Suppressor macrophage (primary cell): ENCODE data around the gene PPP6R3.

Experiments used
- DNase-seq, 4 experiments: peaks; one replicate each; pipeline ENCODE4 v3.0.0-alpha.2; 2020 to 2022

PPP6R3 gene

DNA sequence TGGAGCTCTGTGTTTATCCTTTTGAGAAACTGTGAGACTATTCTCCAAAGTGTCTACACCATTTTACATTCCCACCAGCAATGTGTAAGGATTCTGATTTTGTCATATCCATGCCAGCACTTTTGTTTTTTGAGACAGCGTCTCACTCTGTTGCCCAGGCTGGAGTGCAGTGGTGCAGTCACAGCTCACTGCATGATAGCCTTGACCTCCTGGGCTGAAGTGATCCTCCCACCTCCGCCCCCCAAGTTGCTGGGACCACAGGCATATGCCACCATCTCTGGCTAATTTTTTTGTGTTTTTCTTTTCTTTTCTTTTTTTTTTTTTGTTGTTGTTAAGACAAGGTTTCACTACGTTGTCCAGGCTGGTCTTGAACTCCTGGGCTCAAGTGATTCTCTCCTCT is 35.3 kb downstream of the PPP6R3 start:
- no peak for DNase-seq

DNA sequence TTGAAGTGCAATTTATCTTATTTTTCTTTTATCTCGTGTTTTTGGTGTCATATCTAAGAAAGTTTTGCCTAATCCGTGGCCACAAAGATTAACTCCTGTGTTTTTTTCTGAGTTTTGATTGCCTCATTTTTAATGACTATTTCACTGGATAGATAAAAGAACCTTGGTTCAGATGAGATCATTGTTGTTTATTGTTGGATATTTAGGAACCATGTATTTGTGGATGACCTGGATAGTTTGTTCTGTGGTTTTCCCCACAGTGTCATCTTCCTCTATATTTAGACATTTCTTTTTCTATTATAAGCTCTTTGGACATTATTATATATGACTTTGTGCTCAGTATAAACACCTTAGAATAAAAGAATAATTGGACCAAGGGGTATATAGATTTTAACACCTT is 37.2 kb downstream of the PPP6R3 start:
- peak in 1 of 4 experiments; percentile 42 for DNase-seq

DNA sequence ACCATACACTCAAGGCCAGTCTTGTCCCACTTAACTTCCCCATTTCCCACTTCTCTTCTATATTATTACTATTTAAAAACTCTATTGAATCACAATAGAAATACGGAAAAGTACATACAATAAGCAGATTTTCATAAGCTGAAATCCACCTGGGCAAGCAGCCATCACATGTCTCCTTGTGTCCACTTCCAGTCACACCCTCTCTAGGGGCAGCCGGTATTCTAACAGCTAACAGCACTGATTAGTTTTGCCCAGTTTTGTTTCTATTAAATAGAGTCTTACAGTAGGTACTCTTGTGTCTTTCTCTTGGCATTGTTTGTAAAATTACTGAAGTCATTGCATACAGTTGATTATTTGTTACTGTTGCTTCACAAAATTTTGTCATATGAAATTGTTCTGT is 37.8 kb downstream of the PPP6R3 start:
- peak; percentile 4 to 39 (median 24) for DNase-seq

DNA sequence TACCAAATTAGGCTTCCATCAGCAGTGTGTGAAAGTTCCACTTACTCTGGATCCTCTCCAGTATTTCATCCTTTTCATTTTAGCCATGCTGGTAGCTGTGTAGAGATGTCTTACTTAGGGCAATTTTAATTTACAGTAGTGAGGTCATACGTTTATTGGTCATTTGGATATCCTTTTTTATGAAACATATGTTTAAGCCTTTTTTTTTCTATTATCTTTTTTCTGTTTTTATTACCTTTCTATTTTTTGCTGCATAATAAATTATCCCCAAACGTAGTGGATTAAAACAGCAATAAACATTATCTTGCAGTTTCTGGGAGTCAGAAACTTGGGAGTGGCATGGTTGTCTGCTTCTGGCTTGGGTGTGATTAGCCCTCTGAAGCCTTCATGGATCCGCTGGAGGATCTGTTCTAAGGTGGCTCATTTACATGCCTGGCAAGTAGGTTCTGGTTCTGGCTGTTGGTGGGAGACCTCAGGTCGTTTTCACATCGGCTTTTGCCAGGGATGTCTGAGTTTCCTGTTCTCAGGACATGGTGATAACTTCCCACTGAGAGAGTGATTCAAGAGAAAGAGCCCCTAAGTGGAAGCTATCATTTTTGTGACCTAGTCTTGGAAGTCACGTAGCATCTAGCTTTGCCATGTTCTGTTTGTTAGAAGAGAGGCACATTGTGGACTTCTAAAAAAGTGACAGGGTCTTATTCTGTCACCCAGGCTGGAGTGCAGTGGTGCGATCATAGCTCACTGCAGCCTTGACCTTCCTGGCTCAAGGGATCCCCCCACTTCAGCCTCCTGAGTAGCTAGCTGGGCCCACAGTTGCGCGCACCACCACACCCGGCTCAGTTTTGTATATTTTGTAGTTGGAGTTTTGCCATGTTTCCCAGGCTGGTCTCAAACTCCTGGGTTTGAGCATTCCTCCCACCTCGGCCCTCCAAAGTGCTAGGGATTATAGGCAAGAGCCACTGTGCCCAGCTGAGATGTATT is 38.6 kb downstream of the PPP6R3 start:
- peak in 1 of 4 experiments; percentile 7 for DNase-seq

DNA sequence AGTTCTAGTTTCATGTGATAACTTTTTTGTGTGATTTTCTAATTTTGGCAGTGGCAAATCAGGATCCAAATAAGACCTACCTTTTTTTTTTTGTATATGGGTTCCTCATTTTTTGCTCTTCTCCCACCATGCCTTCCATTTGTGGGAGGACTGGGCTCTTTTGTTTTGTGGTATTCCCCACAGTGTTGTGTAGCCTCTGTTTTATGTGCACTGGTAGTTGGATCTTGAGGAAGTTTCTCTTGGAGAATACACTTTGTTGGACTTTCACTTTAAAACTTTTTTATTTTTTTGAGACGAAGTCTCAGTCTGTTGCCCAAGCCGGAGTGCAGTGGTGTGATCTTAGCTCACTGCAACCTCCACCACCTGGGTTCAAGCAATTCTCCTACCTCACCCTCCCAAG is 39.7 kb downstream of the PPP6R3 start:
- DNase-seq, result peak in 3 of 4 experiments; percentile 27 to 39 (median 27)

DNA sequence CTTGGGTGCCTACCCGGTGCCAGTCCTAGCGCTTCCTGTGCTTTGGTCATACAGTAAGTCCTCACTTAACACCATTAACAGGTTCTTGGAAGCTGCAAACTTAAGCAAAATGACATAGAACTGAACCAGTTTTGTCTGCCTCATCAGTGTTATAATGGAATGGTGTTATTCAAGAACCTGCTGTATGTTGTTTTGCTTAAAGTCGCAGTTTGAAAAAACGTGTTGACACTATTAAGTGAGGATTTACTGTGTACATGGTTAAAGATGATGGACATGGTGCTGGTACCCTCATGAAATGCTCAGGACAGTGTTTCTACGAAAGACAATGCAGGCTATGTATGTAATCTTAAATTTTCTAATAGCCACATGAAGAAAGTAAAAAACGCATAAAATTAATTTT is 41.3 kb downstream of the PPP6R3 start:
- no peak for DNase-seq

DNA sequence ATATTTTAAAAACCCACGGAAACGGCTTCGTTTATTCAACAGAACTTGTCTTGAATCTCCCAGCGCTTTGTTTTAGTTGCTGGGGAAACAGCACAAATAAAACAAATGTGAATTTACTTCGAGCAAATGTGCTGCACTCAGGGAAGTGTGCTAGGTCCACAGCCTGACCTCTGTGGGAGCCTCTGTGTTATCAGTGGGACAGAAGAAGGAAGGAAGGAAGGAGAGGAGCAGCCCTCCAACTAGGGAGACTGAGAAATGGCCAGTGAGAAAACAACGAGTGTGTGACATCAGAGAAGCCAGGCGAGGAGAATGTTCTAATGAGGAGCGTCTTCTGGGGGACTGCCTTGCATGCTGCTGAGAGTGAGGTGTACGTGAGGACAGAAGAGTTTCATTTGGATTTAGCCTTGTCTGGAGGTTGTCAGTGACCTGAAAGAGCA is 42.7 kb downstream of the PPP6R3 start:
- no peak for DNase-seq

DNA sequence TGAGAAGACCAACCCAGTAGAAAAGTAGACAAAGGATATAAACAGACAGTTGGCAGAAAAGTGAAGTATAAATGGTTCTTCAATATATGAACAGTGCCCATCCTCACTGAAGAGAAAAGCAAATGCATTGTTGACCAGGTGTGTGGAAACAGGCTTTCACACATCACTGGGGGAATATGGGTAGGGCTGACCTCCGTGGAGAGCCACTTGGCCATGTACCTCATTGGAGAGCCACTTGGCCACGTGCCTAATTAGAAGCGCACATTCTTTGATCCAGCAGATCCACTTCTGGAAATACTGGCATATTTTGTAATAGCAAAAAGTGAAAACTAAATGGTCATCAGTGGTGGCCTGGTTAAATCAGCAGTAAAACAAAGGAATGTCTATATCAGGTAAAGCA is 43.2 kb downstream of the PPP6R3 start:
- no peak for DNase-seq

DNA sequence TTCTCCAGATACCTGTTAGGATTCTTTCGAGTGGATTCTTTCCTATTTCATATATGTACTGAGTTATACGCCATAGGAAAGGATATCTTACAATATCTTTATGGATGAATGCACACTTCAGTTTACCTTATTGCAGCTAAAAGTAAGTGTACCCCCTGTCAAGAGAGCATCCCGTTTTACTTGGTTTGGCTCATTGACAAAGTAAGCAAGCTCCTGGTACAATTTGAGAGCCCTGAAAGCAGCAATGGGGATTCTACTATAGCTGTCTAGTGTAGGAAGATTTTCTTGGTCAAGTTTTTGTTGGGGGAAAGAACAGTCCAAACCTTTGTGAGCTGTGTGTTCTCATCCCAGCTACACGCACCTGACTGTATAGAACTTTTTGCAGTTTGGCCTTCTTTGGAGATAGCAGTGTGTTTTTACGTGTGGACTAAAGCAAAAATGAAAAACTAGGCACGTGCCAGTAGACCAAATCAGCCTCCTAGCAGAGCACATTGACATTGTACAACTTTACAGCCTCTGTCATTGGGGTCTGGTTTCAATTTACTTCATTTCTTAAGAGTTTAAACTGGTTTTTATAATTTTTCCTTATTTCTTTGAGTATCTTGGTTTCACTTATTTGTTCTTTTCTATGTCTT is 44.0 kb downstream of the PPP6R3 start:
- no peak for DNase-seq

DNA sequence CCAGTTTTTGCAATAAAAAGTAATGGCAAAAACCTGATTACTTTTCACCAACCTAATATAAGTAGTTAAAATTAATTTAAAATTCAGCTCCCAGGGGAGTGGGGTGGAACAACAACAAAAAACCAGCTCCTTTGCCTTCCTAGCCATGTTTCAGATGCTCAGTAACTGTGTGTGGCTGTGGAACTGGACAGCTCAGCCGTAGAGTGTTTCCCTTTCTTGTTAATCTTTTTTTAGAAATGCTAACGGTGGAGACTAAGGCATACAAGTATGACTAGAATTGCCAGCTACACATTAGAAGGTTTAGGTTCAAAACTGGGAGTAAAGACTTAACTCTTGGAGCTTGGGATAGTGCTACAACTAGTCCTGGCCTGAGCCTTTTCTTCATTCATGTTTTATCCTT is 45.0 kb downstream of the PPP6R3 start:
- DNase-seq, result no peak

DNA sequence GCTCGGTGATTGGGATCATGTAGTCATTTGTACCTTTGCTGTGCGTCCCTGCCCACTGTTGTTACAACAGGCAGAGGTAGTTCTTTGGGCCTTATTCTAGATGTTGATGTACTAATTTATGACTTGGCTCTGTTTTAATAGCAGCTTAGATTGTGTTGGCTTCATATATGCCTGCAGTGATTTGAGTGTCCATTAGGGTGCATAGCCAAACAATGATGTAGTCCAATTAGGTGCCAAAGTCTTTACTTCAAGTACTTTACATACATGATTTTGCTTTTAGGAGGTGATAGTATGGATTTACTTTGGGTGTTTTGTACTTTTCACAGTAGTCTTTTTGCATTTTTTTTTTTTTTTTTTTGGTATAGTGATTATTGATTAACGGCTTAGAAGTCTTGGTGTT is 46.4 kb downstream of the PPP6R3 start:
- DNase-seq, result no peak

DNA sequence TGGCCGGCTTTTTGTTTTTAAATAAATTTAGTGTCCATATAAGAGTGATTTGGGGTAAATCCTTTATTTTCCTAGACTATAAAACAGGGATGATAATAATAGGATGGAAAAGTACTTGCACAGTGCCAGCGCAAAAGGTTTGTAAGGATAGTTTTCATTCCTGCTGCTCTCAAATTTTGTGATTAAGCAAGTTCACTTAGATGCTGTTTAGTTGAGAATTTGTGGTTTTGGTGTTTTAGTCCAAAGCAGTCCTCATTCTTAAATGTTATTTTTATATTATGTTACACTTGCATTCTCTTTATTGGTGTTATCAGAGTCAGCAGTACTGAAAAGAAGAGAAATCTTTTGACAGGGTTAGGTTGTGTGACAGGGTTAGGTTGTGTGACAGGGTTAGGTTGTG is 47.9 kb downstream of the PPP6R3 start:
- DNase-seq, result no peak

DNA sequence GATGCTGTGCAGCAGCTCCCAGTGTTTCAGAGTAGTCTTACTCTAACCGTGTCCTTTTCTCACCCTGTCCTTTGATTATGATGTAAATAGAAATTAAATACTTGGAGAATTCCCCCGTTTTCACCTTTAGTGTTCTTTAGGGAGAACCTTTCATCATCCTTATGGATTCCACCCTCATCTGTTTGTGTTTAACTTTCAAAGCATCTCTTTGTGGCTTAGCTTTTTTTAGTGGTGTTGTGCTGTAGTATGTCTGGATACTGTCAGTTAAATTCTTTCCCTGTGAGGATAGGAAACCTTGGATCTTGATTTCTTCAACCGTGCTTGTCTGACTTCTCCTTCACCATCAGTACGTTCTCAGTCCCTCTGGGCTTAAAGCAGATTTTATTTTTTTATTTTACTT is 48.5 kb downstream of the PPP6R3 start:
- no peak for DNase-seq

DNA sequence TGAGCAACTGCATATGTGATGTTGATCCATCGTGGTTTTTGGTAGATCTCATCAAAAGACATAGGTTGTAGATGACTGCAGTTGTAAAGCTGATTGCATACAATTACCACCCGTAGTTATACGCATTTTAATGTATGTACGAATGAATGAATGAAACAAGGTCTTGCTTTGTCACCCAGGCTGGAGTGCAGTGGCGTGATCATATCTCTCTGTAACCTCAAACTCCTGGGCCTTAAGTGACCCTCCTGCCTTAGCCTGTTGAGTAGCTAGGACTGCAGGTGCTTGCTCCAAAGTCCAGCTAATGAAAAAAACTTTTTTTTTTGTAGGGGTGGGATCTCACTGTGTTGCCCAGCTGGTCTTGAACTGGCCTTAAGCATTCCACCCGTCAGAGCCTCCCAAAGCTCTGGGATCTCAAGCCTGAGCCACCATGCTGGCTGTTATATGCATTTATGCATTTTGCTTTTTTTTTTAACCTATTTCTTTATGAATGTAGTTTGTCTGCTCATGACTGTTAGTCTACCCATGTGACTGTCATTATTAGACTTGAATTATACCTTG is 53.5 kb downstream of the PPP6R3 start:
- DNase-seq, result no peak

DNA sequence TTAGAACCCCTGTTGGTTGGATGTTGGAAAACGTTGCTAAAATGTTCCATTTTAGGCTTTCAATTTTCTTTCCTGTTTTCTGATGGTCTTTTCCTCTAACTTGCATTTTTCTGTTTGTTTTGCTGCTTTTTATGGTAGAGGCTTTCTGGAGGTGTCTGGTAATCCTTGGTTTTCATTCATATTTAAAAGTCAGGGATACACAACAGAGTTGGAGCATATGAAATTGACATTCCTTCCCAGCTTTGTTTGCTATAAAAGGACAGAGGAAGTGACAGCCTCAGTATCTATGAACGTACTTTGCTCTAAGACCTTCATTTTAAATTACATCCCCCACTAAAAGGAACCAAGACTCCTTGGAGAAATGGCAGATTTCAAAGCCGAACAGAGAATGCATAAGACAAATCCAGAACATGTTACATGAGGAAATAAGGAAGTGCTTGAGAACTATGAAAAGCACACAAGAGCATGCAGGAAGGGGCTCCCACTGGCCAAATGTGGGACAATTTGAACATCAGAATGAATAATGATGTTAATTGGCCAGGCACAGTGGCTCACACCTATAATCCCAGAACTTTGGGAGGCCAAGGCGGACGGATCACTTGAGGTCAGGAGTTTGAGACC is 56.7 kb downstream of the PPP6R3 start:
- peak in 1 of 4 experiments; percentile 10 for DNase-seq

DNA sequence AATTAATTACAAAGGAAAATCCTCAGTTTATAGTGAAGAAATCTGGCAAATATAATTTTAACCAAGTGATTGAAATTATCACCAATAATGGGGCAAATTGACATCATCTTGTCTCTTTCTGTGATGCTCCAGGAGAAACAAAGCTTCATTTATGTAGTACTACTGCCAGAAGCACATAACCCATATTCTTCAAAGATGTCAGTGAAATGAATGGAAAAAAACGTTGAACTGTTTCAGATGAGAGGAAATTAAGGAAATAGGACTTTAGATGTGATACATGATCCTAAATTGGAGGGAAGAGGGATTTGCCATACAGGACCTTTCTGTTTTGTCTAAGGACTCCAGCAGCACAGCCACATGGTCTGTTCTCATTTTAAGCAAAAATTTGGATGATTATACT is 57.6 kb downstream of the PPP6R3 start:
- DNase-seq, result no peak

DNA sequence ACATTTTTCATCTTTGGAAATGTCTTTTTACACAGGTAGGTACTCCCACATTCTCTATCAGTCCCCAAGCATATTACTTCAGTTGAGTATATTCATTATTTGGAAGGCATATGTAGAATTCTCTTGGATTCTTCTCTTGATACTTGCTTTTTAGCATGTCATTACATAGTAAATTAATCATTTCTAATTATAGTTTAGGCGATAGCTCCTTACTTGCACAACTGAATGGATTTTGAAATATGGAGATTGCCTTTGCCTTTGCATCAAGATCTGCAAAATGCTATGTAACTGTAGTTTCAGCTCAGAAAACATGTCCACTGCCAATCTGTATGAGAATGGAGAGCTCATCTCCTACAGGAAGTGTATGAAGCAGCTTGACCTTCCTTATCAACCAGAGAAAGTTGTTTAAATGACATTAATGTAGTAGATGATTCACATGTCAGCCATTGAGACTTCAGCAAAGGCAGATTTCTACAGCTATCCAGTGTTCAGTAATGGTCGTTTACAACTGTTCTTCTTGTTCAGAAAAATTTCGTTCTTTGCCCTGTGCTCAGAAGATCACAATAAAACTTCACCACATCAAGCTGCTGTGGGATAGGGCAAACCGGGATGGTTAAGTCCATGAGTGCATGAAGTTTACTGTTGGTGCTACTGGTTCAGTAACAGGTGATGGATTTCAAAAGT is 61.6 kb downstream of the PPP6R3 start:
- DNase-seq, result no peak

DNA sequence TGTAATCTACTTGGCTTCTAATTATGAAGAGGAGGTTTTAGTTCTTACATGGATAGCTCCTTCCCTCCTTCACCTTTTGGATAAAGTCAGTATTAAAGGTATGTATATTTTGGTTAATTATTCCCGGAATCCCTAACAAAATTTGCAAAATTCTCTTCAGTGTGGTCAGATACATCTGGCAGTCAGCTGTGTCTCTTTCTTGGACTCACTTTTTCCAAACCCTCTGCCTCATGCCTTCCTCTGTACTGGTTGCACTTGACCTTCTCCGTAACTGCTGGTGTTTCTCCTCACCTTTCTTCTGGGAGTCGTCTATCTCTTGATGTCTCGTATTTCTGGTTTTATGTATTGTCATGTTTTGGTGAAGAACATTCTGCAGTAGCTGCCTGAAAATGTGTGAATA is 62.5 kb downstream of the PPP6R3 start:
- DNase-seq, result no peak

DNA sequence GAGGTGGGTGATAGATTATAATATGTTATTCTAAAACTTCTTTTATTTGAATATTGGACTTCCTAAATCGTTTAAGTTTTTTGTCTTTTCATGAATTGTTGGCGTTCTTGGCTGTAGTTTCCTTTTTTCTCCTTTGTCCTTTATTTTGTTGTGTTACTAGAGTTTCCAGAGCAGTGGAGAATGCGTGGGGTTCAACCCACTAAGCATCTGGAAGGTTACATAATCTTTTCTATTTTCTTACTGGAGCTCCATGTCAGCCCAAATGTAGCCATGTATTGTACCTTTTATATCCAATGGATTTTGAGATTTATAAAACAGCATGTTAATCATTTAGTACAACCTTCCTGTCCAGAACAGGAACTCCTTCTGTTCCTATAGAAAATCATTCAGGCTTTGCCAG is 63.2 kb downstream of the PPP6R3 start:
- DNase-seq, result no peak

DNA sequence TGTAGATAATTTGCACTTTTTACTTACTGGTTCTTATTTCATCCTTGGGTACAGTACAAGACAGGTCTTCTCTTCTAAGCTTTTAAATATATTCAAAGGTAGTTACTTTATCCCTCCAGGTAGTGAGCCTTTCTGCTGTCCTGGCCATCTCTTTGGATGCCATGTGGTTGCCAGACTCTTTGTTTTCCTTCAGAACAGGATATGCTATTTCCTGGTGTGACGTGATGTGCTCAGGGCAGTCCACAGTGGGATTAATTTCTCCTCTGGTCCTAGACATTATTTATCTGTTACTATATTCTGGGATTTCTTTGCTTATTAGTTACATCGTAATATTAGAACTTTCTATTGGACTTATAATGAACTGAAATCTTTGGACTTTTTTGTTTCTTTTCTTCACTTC is 63.7 kb downstream of the PPP6R3 start:
- no peak for DNase-seq

DNA sequence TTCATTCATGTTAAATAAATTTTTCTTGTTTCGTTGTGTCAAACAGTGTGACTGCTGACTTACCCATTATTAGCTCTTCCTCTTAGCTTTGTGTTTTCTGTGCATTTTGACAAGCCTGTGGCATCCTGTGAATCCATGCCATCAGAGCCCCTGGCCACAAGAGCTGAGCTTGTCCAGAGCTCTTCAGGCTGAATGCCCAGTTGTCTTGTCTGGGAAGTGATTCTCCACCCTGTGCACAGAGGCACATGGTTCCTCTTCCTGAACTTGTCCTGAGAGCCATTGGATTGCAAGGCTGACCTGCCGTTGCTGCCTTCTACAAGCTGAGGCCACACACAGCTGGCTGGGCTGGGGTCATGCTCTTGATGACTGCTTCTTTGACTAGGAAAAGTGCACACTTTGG is 64.1 kb downstream of the PPP6R3 start:
- peak; percentile 40 to 56 (median 48) for DNase-seq

DNA sequence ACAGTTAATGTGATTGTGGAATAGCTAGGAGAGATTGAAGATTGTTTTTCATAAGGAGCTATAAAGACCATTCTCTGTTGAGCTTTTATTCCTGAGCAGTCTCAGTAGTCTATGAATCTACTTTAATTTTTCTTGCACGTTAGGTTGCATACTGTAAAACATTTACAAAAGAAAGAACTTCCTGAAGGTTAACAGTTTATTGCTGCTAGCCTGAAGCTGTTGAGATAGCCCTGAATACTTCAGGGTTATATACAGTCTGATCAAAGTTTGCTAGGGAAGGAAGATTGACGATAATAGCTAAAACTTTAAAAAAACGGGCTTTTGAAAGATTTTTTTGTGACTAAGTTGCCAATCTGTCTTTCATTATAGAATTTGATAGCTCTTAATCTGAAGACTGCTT is 64.8 kb downstream of the PPP6R3 start:
- no peak for DNase-seq

DNA sequence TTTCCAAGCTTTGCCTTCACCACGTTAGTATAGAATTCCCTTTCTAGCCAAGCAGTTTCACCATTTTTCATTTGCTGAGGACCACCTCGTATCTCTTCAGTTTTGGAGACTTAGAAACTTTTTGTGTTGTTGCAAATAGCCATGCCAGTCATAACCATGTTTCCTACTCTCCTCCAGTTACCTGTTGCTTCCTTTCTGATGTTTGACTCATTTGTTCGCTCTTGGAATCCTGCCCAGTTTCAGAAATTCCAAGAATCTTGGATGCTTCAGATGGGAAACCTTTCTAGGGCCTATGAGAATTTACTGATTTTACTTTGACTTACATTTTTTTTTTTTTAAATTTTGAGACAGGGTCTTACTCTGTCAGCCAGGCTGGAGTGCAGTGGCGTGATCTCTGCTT is 65.4 kb downstream of the PPP6R3 start:
- no peak for DNase-seq
